Breast epithelium (tissue), 4 donors: Measurements from ENCODE around the gene PLCG1. TPM values are rescaled to one million over a fixed set of nuclear protein-coding genes. Genes with fewer than 3 reads are reported as not detected.
"Not testable (repeated sequence)": the region's sequence is repeated elsewhere in the genome, so short reads cannot be mapped to it uniquely, and the experiment has no call there.

Source experiments
- DNase-seq, 2 donors: peaks; one replicate each; pipeline ENCODE4 v3.0.0-alpha.2; 2019; ENCODE audit warnings: low spot score in 2 of 2
- H3K27ac ChIP-seq, 2 donors: fragments of 200-600 bp; sonication (generic) in 1 of 2; one replicate each; pipeline ENCODE4 v1.5.1; 2016 to 2019; ENCODE audit warnings: mild to moderate bottlenecking in 1 of 2
- H3K27me3 ChIP-seq, 2 donors: fragments of 200-600 bp; sonication (generic) in 1 of 2; one replicate each; pipeline versions ENCODE4 v1.5.1 to v1.6.0; 2017 to 2019; ENCODE audit warnings: control low read depth in 1 of 2, mild to moderate bottlenecking in 1 of 2
- H3K36me3 ChIP-seq: fragments of 200-600 bp; one replicate; pipeline ENCODE4 v1.5.1; 2019
- H3K4me1 ChIP-seq, 2 donors: fragments of 200-600 bp; sonication (generic); one replicate each; pipeline ENCODE4 v1.5.1; 2016 to 2019; ENCODE audit warnings: control low read depth in 1 of 2
- H3K4me3 ChIP-seq, 3 donors: fragments of 200-600 bp; sonication (generic); 1 replicate in 2 of 3; 2 replicates in 1 of 3; pipeline ENCODE4 v1.5.1; 2016 to 2019; ENCODE audit warnings: mild to moderate bottlenecking in 3 of 3, moderate library complexity in 2 of 3
- H3K9me3 ChIP-seq, 2 donors: fragments of 200-600 bp; sonication (generic) in 1 of 2; one replicate each; pipeline ENCODE4 v1.5.1; 2016 to 2019; ENCODE audit warnings: control low read depth in 1 of 2
- CTCF ChIP-seq, 3 donors: fragments of 450-650 bp; IDR thresholded peaks; one replicate each; pipeline ENCODE4 v1.5.1; 2016 to 2017; ENCODE audit warnings: antibody characterized with exemption in 3 of 3, mild to moderate bottlenecking in 3 of 3, moderate library complexity in 3 of 3
- POLR2A ChIP-seq: fragments of 450-650 bp; IDR thresholded peaks from one replicate; pipeline ENCODE4 v1.6.1; 2016; ENCODE audit warnings: antibody characterized with exemption, mild to moderate bottlenecking, moderate library complexity
- POLR2AphosphoS5 ChIP-seq, 3 donors: sonication (generic); formaldehyde crosslinking; IDR thresholded peaks; one replicate each; pipeline ENCODE4 v1.6.1; 2017; ENCODE audit warnings: antibody characterized with exemption in 3 of 3
- intact Hi-C: fragments of 100-400 bp; cut with DNase I; formaldehyde crosslinking; loops from one replicate; pipeline ENCODE4 v1.15.1; 2023; ENCODE audit warnings: low total_unique reads
- total RNA-seq, 3 donors: library from RNA; depleted of rRNA; stranded (reverse); fragments of >200 nt; gene quantifications; one replicate each; pipeline ENCODE4 v1.1.0, GENCODE V29; 2016

PLCG1 gene
- total RNA-seq, 3 donors from 2014 or later = 88.5 to 132 (median 92.3) TPM

- no peak overlapping the region for H3K27ac ChIP-seq
- H3K9me3 ChIP-seq = no peaks in the 10 kb centered on the region
- no peak for DNase-seq
- intact Hi-C loops = no loop called here
- no peak overlapping the region for H3K4me3 ChIP-seq
- TF ChIP-seq POLR2AphosphoS5 (IDR thresholded peaks at IDR 0.05) (no peak), CTCF (IDR thresholded peaks at IDR 0.05) (no peak), POLR2A (no peak)
- H3K4me1 ChIP-seq = no peaks in the 10 kb centered on the region
- H3K27me3 ChIP-seq = no peaks in the 10 kb centered on the region
- H3K36me3 ChIP-seq = peaks cover 15% of the 10 kb centered on the region
Observed at GRCh38 chr20:41116282-41116956, 20.9 kb upstream of the PLCG1 start.

GRCh38 chr20:41118159-41118558, 19.2 kb upstream of the PLCG1 start:
- H3K9me3 ChIP-seq, H3K4me1 ChIP-seq, DNase-seq, H3K4me3 ChIP-seq, H3K27ac ChIP-seq, intact Hi-C loops, H3K27me3 ChIP-seq: not testable (repeated sequence)
- H3K36me3 ChIP-seq = peaks cover 15% of the 10 kb centered on the region

- no peak overlapping the region for H3K4me3 ChIP-seq
- H3K27ac ChIP-seq = no peak overlapping the region
- no peaks in the 10 kb centered on the region for H3K27me3 ChIP-seq
- no peak for TF ChIP-seq POLR2AphosphoS5 (IDR thresholded peaks at IDR 0.05)
- TF ChIP-seq CTCF (IDR thresholded peaks at IDR 0.05) = no peak
- TF ChIP-seq POLR2A = no peak
- H3K36me3 ChIP-seq = peaks cover 15% of the 10 kb centered on the region
- no peak for DNase-seq
- intact Hi-C loops = no loop called here
- no peaks in the 10 kb centered on the region for H3K4me1 ChIP-seq
- H3K9me3 ChIP-seq = no peaks in the 10 kb centered on the region
Observed at GRCh38 chr20:41118632-41119031, 18.7 kb upstream of the PLCG1 start.

DNA sequence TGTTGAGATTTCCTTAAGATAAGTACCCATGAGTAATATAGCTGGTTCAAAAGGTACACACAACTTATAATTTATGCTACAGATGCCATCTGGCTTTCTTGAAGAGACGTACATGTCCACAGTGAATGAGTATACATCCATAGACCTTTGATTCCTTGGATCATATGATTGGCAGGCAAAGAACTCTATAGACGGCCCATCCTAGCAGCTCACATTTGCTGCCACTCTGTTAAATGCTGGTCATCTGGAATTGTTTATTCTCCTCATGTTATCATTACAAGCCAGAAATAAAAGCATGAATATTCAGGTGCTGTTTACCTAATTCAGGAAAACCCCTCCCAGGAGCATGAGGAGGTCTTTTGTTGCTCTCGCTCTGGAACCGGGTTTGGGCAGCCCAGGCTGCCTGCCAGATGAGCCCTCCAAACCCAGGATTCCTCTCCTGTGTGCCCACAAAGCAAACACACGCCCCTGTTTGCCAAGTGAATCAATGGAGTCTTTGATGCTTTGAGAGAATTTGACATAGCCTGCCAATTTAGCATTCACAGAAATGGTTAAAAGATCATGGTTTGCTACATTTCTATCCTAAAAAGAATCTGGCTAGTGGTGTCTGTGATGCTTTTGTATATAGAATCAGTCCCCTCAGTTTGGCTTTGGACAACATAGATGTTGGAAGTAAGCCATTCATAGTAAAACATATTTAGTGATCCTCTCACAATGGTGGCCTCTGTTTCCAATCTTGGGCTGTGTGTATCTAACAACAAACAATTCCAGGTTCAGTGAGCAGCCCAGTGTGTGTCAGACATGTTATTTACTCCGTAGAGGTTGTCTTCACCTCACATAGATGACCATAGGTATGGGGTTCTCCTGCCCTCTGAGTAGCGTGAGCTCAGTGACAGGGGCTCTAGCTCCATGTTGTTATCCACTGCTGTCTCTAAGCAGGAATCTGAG, 17.5 kb upstream of the PLCG1 start:
- TF ChIP-seq POLR2A (no peak), CTCF (IDR thresholded peaks at IDR 0.05) (no peak), POLR2AphosphoS5 (IDR thresholded peaks at IDR 0.05) (no peak)
- Histone ChIP-seq H3K9me3 (no peaks in the 10 kb centered on the region), H3K4me1 (no peaks in the 10 kb centered on the region), H3K36me3 (peaks cover 7% of the 10 kb centered on the region), H3K27me3 (no peaks in the 10 kb centered on the region), H3K27ac (peak overlapping the region in 1 of 2 donors; percentile 0), H3K4me3 (no peak overlapping the region)
- no peak for DNase-seq
- intact Hi-C loops = no loop called here

- no peaks in the 10 kb centered on the region for H3K36me3 ChIP-seq
Observed at GRCh38 chr20:41121399-41121798, 15.9 kb upstream of the PLCG1 start.

More at GRCh38 chr20:41121399-41121798, 15.9 kb upstream of the PLCG1 start:
- Histone ChIP-seq H3K4me1 (no peaks in the 10 kb centered on the region), H3K27me3 (no peaks in the 10 kb centered on the region), H3K9me3 (no peaks in the 10 kb centered on the region), H3K4me3 (no peak overlapping the region), H3K27ac (no peak overlapping the region)
- intact Hi-C loops = no loop called here
- no peak for DNase-seq
- no peak for TF ChIP-seq POLR2A
- no peak for TF ChIP-seq CTCF (IDR thresholded peaks at IDR 0.05)
- TF ChIP-seq POLR2AphosphoS5 (IDR thresholded peaks at IDR 0.05) = no peak
